HCT116 (cell line): ENCODE data around the gene PAX8. TPM values are rescaled to one million over a fixed set of nuclear protein-coding genes. Genes with fewer than 3 reads are reported as not detected.

Experiments used
- ATAC-seq: fragments of 200-7000 bp; cut with Tn5 transposase; 2 replicates; pipeline ENCODE4 v1.9.1; 2020; ENCODE audit warnings: mild to moderate bottlenecking, moderate library complexity
- BruUV-seq: library from RNA; stranded (reverse); fragments of 400-500 nt; replicated peaks from 2 replicates; lab custom pipeline; 2021; lab: Mats Ljungman, UMichigan
- CTCF ChIA-PET: fragments of 300-600 bp; sonication (Branson Sonifier 250); formaldehyde crosslinking; loops from one replicate; lab custom pipeline; 2021; ENCODE audit warnings: antibody characterized with exemption; lab: Charles Lee
- POLR2A ChIA-PET: fragments of 300-600, 350-600 bp; sonication (Branson Sonifier 250); formaldehyde crosslinking; loops from one replicate; lab custom pipeline; 2021; ENCODE audit warnings: antibody characterized with exemption; lab: Charles Lee
- RAD21 ChIA-PET, 2 experiments: fragments of 300-600 bp; sonication (Branson Sonifier 250); formaldehyde crosslinking; loops; one replicate each; lab custom pipeline; 2023; ENCODE audit warnings: low total read pairs in 2 of 2; ENCODE audit not compliant: uncharacterized antibody in 2 of 2, unreplicated experiment in 2 of 2, low non-redundant PET in 1 of 2; lab: Charles Lee
- DNase-seq: peaks from one replicate; pipeline ENCODE4 v3.0.0-alpha.2; 2010; ENCODE audit warnings: low read depth, low spot score
- H2AFZ ChIP-seq: fragments of 200-600 bp; shearing (Covaris generic), sonication (generic); 2 replicates; pipeline ENCODE4 v1.6.1; 2017; ENCODE audit warnings: low read depth, mixed run types, mixed read lengths, antibody characterized with exemption, low read length; ENCODE audit not compliant: poor library complexity, severe bottlenecking
- H3K27ac ChIP-seq: 2 replicates; pipeline ENCODE4 v1.5.1; 2012; ENCODE audit warnings: low read depth, low read length
- H3K27me3 ChIP-seq: fragments of 200-600 bp; sonication (generic); 2 replicates; pipeline ENCODE4 v1.6.1; 2016; ENCODE audit warnings: mixed run types, low read length, mixed read lengths; ENCODE audit not compliant: insufficient read depth
- H3K36me3 ChIP-seq, 2 experiments: fragments of 200-500 bp in 1 of 2; fragments of 200-600 bp in 1 of 2; sonication (Bioruptor generic) in 1 of 2; sonication (generic) in 1 of 2; 2 replicates each; pipeline versions ENCODE4 v1.5.1 to v1.6.1; 2014 to 2016; ENCODE audit warnings: low read length in 2 of 2, inconsistent platforms in 1 of 2, mixed read lengths in 1 of 2, mixed run types in 1 of 2; ENCODE audit not compliant: insufficient read depth in 2 of 2, control insufficient read depth in 1 of 2
- H3K4me1 ChIP-seq, 2 experiments: fragments of 200-600 bp in 1 of 2; sonication (generic) in 1 of 2; 2 replicates each; pipeline versions ENCODE4 v1.5.1 to v1.6.1; 2012 to 2017; ENCODE audit warnings: low read length in 2 of 2, inconsistent platforms in 1 of 2, mild to moderate bottlenecking in 1 of 2, mixed read lengths in 1 of 2, mixed run types in 1 of 2, moderate library complexity in 1 of 2; ENCODE audit not compliant: insufficient read depth in 2 of 2, control insufficient read depth in 1 of 2
- H3K4me2 ChIP-seq: fragments of 200-600 bp; sonication (generic); 2 replicates; pipeline ENCODE4 v1.6.1; 2017; ENCODE audit warnings: mixed run types, low read length, mixed read lengths
- H3K4me3 ChIP-seq, 2 experiments: fragments of 200-600 bp in 1 of 2; sonication (generic) in 1 of 2; replicated peaks in 1 of 2; 2 replicates each; pipeline ENCODE4 v1.5.1; 2011 to 2016; ENCODE audit warnings: low read length in 2 of 2, control low read depth in 1 of 2, low read depth in 1 of 2, mild to moderate bottlenecking in 1 of 2, mixed read lengths in 1 of 2, mixed run types in 1 of 2
- H3K79me2 ChIP-seq: fragments of 200-600 bp; sonication (generic); 2 replicates; pipeline ENCODE4 v1.6.1; 2017; ENCODE audit warnings: mild to moderate bottlenecking, mixed run types, low read length, moderate library complexity, mixed read lengths; ENCODE audit not compliant: insufficient read depth
- H3K9ac ChIP-seq: fragments of 200-600 bp; sonication (generic); 2 replicates; pipeline ENCODE4 v1.6.1; 2016; ENCODE audit warnings: low read length, mixed read lengths
- H3K9me2 ChIP-seq: fragments of 200-600 bp; sonication (generic), shearing (Covaris generic); 2 replicates; pipeline ENCODE4 v1.6.1; 2017; ENCODE audit warnings: mixed run types, mild to moderate bottlenecking, moderate library complexity; ENCODE audit not compliant: insufficient read depth
- H3K9me3 ChIP-seq, 2 experiments: fragments of 200-500 bp in 1 of 2; fragments of 200-600 bp in 1 of 2; sonication (Bioruptor generic) in 1 of 2; sonication (generic) in 1 of 2; 2 replicates each; pipeline ENCODE4 v1.6.1; 2014 to 2017; ENCODE audit warnings: low read length in 2 of 2, mixed read lengths in 2 of 2, inconsistent platforms in 1 of 2, low read depth in 1 of 2, mild to moderate bottlenecking in 1 of 2, mixed run types in 1 of 2, moderate library complexity in 1 of 2; ENCODE audit not compliant: control insufficient read depth in 1 of 2, insufficient read depth in 1 of 2
- H4K20me1 ChIP-seq: fragments of 200-600 bp; sonication (generic), shearing (Covaris generic); 2 replicates; pipeline ENCODE4 v1.6.1; 2017; ENCODE audit warnings: mixed run types, mild to moderate bottlenecking, moderate library complexity; ENCODE audit not compliant: insufficient read depth
- ATF3 ChIP-seq: IDR thresholded peaks from 2 replicates; pipeline ENCODE4 v1.6.1; 2012
- ELF1 ChIP-seq: IDR thresholded peaks from 2 replicates; pipeline ENCODE4 v1.6.1; 2012; ENCODE audit warnings: low read depth, borderline replicate concordance
- EZH2 ChIP-seq: fragments of 200-600 bp; sonication (generic); IDR thresholded peaks from 2 replicates; pipeline ENCODE4 v1.6.1; 2017; ENCODE audit warnings: antibody characterized with exemption, mixed run types
- EZH2phosphoT487 ChIP-seq: fragments of 200-600 bp; IDR thresholded peaks from 2 replicates; pipeline ENCODE4 v1.6.1; 2018; ENCODE audit warnings: antibody characterized with exemption, borderline replicate concordance
- JUND ChIP-seq: IDR thresholded peaks from 2 replicates; pipeline ENCODE4 v1.6.1; 2012
- RAD21 ChIP-seq: IDR thresholded peaks from 2 replicates; pipeline ENCODE4 v1.6.1; 2012; ENCODE audit warnings: low read depth, mild to moderate bottlenecking
- SP1 ChIP-seq: IDR thresholded peaks from 2 replicates; pipeline ENCODE4 v1.6.1; 2012; ENCODE audit warnings: low read depth
- SRF ChIP-seq: IDR thresholded peaks from 2 replicates; pipeline ENCODE4 v1.6.1; 2012; ENCODE audit warnings: low read depth
- TCF7L2 ChIP-seq: IDR thresholded peaks from 2 replicates; pipeline ENCODE4 v1.7.0; 2011; ENCODE audit warnings: borderline replicate concordance, inconsistent platforms; ENCODE audit not compliant: insufficient read depth, insufficient read length; ENCODE audit errors: extremely low read depth
- YY1 ChIP-seq: IDR thresholded peaks from 2 replicates; pipeline ENCODE4 v1.6.1; 2011; ENCODE audit warnings: low read length, low read depth, moderate library complexity, mild to moderate bottlenecking; ENCODE audit not compliant: insufficient replicate concordance; ENCODE audit errors: extremely low read depth
- ZNF274 ChIP-seq: fragments of 200-500 bp; sonication (Bioruptor generic); IDR thresholded peaks from 2 replicates; pipeline ENCODE4 v1.6.1; 2014; ENCODE audit warnings: mild to moderate bottlenecking, low read depth, low read length, inconsistent platforms
- intact Hi-C: fragments of 100-400 bp; cut with micrococcal nuclease; formaldehyde crosslinking; loops from 2 replicates; pipeline ENCODE4 v1.10.0; 2022
- total RNA-seq: library from RNA; stranded (reverse); gene quantifications from one replicate; pipeline ENCODE4 v1.2.1, GENCODE V29; 2021; ENCODE audit not compliant: unreplicated experiment
- TF ChIP-seq, protein P1 (sequence below): IDR thresholded peaks from 2 replicates; pipeline ENCODE4 v1.6.1; 2012; ENCODE audit warnings: low read depth

Gene PAX8
- total RNA-seq, 1 experiment from 2014 or later, result 4.4 TPM

DNA sequence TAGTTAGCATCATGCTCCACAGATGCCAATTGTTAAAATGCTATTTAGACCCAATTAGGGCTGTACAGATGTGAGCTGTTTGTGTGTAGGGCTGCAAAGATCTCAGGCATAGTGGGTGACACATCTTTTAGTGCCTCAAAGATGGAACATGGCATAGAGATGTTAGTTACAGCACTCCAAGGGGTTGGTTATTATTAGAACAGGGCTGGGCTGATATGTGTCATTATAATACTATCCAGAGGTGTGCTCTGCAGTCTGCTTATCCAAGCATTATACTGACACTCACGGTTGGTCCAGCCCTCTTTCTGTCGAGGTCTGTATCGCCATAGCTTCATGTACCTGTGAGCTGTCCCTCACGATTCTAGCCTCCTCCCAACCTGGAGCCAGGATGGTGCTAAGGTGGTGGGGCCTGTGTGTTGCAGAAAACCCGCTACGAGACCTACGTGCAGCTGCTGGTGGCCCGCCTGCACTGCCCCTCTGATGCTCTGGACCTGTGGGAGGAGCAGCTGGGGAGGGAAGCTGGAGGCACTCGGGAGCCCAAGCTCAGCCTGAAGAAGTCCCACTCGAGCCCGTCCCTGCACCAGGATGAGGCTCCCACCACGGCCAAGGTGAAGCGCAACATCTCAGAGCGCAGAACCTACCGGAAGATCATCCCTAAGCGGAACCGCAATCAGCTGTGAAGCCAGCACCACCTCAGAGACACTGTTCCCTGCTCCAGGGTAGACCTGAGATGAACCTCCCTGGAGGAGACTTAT lies 77.8 kb downstream of the PAX8 start:
- Histone ChIP-seq H2AFZ (no peak overlapping the region), H3K9me3 (no peaks in the 10 kb centered on the region), H4K20me1 (no peaks in the 10 kb centered on the region), H3K27me3 (no peaks in the 10 kb centered on the region), H3K79me2 (no peaks in the 10 kb centered on the region), H3K4me1 (peaks cover 16 to 40% of the 10 kb centered on the region in 2 experiments), H3K9me2 (no peaks in the 10 kb centered on the region), H3K27ac (no peak overlapping the region), H3K36me3 (no peaks in the 10 kb centered on the region; a peak in 1 of 4 replicates), H3K4me2 (peak overlapping the region; percentile 92; the same call in 1 of the 2 replicates), H3K4me3 (no peak overlapping the region), H3K9ac (no peak overlapping the region)
- CTCF ChIA-PET, result interaction anchor here (0.8 to 4.1 kb wide), 6 partner anchors 25 to 121 kb away, joined by 3 to 103 read pairs (median 4); no protein-coding TSS in a partner anchor
- DNase-seq (no peak), ATAC-seq (no peak)
- POLR2A ChIA-PET, result no interaction called here
- intact Hi-C loops, result loop anchor here (5.0 kb wide), 1 partner anchor 191 kb away; no protein-coding TSS in a partner anchor
- no peak for TF ChIP-seq SP1
- TF ChIP-seq YY1, result no peak
- TF ChIP-seq, protein P1, sequence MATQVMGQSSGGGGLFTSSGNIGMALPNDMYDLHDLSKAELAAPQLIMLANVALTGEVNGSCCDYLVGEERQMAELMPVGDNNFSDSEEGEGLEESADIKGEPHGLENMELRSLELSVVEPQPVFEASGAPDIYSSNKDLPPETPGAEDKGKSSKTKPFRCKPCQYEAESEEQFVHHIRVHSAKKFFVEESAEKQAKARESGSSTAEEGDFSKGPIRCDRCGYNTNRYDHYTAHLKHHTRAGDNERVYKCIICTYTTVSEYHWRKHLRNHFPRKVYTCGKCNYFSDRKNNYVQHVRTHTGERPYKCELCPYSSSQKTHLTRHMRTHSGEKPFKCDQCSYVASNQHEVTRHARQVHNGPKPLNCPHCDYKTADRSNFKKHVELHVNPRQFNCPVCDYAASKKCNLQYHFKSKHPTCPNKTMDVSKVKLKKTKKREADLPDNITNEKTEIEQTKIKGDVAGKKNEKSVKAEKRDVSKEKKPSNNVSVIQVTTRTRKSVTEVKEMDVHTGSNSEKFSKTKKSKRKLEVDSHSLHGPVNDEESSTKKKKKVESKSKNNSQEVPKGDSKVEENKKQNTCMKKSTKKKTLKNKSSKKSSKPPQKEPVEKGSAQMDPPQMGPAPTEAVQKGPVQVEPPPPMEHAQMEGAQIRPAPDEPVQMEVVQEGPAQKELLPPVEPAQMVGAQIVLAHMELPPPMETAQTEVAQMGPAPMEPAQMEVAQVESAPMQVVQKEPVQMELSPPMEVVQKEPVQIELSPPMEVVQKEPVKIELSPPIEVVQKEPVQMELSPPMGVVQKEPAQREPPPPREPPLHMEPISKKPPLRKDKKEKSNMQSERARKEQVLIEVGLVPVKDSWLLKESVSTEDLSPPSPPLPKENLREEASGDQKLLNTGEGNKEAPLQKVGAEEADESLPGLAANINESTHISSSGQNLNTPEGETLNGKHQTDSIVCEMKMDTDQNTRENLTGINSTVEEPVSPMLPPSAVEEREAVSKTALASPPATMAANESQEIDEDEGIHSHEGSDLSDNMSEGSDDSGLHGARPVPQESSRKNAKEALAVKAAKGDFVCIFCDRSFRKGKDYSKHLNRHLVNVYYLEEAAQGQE, result no peak
- TF ChIP-seq RAD21, result no peak
- no peak for TF ChIP-seq JUND
- TF ChIP-seq SRF, result no peak
- TF ChIP-seq ATF3, result no peak
- no peak for TF ChIP-seq ELF1
- TF ChIP-seq EZH2, result no peak
- no peak for TF ChIP-seq TCF7L2
- TF ChIP-seq EZH2phosphoT487, result no peak
- TF ChIP-seq ZNF274, result no peak
- BruUV-seq, result no TSS peak
- RAD21 ChIA-PET, result no interaction called here
